Liver (tissue), 9 donors: ENCODE results near the gene CIAO3. TPM values are rescaled to one million over a fixed set of nuclear protein-coding genes. Genes with fewer than 3 reads are reported as not detected.

Source experiments
- DNase-seq: peaks from one replicate; pipeline ENCODE4 v3.0.0-alpha.2; 2017; ENCODE audit warnings: low spot score
- H3K27ac ChIP-seq, 2 donors: one replicate each; pipeline ENCODE4 v1.7.0; 2013; ENCODE audit warnings: inconsistent platforms in 2 of 2, low read length in 2 of 2, control low read depth in 1 of 2, low read depth in 1 of 2, mild to moderate bottlenecking in 1 of 2
- H3K27me3 ChIP-seq, 4 donors: one replicate each; pipeline versions ENCODE4 v1.6.1 to v1.7.0; 2013; ENCODE audit warnings: low read length in 3 of 4, inconsistent platforms in 1 of 4, mild to moderate bottlenecking in 1 of 4, moderate library complexity in 1 of 4; ENCODE audit not compliant: control insufficient read depth in 4 of 4, insufficient read depth in 4 of 4
- H3K36me3 ChIP-seq, 4 donors: one replicate each; pipeline versions ENCODE4 v1.6.1 to v1.7.0; 2013; ENCODE audit warnings: low read length in 3 of 4, mild to moderate bottlenecking in 3 of 4, low read depth in 1 of 4, moderate library complexity in 1 of 4; ENCODE audit not compliant: control insufficient read depth in 4 of 4, insufficient read depth in 3 of 4
- H3K4me1 ChIP-seq, 4 donors: one replicate each; pipeline versions ENCODE4 v1.6.1 to v1.7.0; 2013; ENCODE audit warnings: low read length in 3 of 4, mild to moderate bottlenecking in 3 of 4, moderate library complexity in 1 of 4; ENCODE audit not compliant: control insufficient read depth in 4 of 4, insufficient read depth in 4 of 4
- H3K4me3 ChIP-seq, 3 donors: one replicate each; pipeline versions ENCODE4 v1.6.1 to v1.7.0; 2013; ENCODE audit warnings: low read length in 3 of 3, control low read depth in 1 of 3, low read depth in 1 of 3, mild to moderate bottlenecking in 1 of 3
- H3K9ac ChIP-seq, 2 donors: one replicate each; pipeline ENCODE4 v1.7.0; 2013; ENCODE audit warnings: low read length in 2 of 2, mild to moderate bottlenecking in 2 of 2, moderate library complexity in 2 of 2, control low read depth in 1 of 2, low read depth in 1 of 2
- H3K9me3 ChIP-seq, 4 donors: one replicate each; pipeline versions ENCODE4 v1.6.1 to v1.7.0; 2013; ENCODE audit warnings: low read length in 3 of 4; ENCODE audit not compliant: control insufficient read depth in 4 of 4
- CTCF ChIP-seq: fragments of 150-350 bp; IDR thresholded peaks from 2 replicates; pipeline ENCODE4 v1.5.1; 2017; ENCODE audit warnings: improper control_type of control experiment, low read depth, low read length; ENCODE audit not compliant: missing input control
- EGR1 ChIP-seq, 2 donors: IDR thresholded peaks; 2 replicates each; pipeline ENCODE4 v1.6.1; 2016 to 2018; ENCODE audit warnings: antibody characterized with exemption in 2 of 2, low read depth in 2 of 2
- FOXA1 ChIP-seq: IDR thresholded peaks from 2 replicates; pipeline ENCODE4 v1.6.1; 2016; ENCODE audit warnings: antibody characterized with exemption
- FOXA2 ChIP-seq: IDR thresholded peaks from 2 replicates; pipeline ENCODE4 v1.6.1; 2016; ENCODE audit warnings: antibody characterized with exemption
- GABPA ChIP-seq, 2 donors: IDR thresholded peaks in 1 of 2; conservative IDR thresholded peaks in 1 of 2; 2 replicates each; pipeline ENCODE4 v1.6.1; 2016; ENCODE audit warnings: antibody characterized with exemption in 2 of 2, mild to moderate bottlenecking in 1 of 2, moderate library complexity in 1 of 2
- HNF4A ChIP-seq, 2 donors: conservative IDR thresholded peaks; 2 replicates each; pipeline ENCODE4 v1.6.1; 2016; ENCODE audit warnings: antibody characterized with exemption in 2 of 2, mild to moderate bottlenecking in 2 of 2
- HNF4G ChIP-seq: IDR thresholded peaks from 2 replicates; pipeline ENCODE4 v1.6.1; 2016; ENCODE audit warnings: antibody characterized with exemption
- JUND ChIP-seq, 2 donors: IDR thresholded peaks; 2 replicates each; pipeline ENCODE4 v1.6.1; 2016; ENCODE audit warnings: antibody characterized with exemption in 2 of 2
- NR2F2 ChIP-seq: IDR thresholded peaks from 2 replicates; pipeline ENCODE4 v1.6.1; 2016; ENCODE audit warnings: antibody characterized with exemption
- RAD21 ChIP-seq, 2 donors: IDR thresholded peaks; 2 replicates each; pipeline ENCODE4 v1.6.1; 2016; ENCODE audit warnings: antibody characterized with exemption in 2 of 2, mild to moderate bottlenecking in 2 of 2
- RXRA ChIP-seq, 2 donors: IDR thresholded peaks; 2 replicates each; pipeline ENCODE4 v1.6.1; 2017 to 2018; ENCODE audit warnings: antibody characterized with exemption in 2 of 2, mild to moderate bottlenecking in 1 of 2
- SP1 ChIP-seq: IDR thresholded peaks from 2 replicates; pipeline ENCODE4 v1.6.1; 2018; ENCODE audit warnings: antibody characterized with exemption, mild to moderate bottlenecking
- YY1 ChIP-seq: IDR thresholded peaks from 2 replicates; pipeline ENCODE4 v1.6.1; 2016; ENCODE audit warnings: antibody characterized with exemption, mild to moderate bottlenecking
- WGBS: extraction: QIAGEN DNeasy Blood & Tissue Kit; methylation state at CpG from one replicate; pipeline ENCODE4 v1.1.7; 2013; 5-methylcytosine and 5-hydroxymethylcytosine counted together
- polyA plus RNA-seq, 2 donors: library from polyadenylated mRNA; stranded (reverse) in 1 of 2; unstranded in 1 of 2; fragments of 200-250 nt in 1 of 2; fragments of >200 nt in 1 of 2; fragmentation: Nextera tagmentation in 1 of 2; extraction: Ambion mirVana in 1 of 2; gene quantifications; one replicate each; pipeline versions ENCODE4 v1.2.1 to v1.2.3, GENCODE V29; 2013 to 2015
- total RNA-seq, 2 donors: library from RNA; depleted of rRNA; stranded (reverse); fragments of >200 nt; gene quantifications; one replicate each; pipeline ENCODE4 v1.2.3, GENCODE V29; 2014
- TF ChIP-seq, protein P1 (sequence below): IDR thresholded peaks from 2 replicates; pipeline ENCODE4 v1.6.1; 2016; ENCODE audit warnings: antibody characterized with exemption
- TF ChIP-seq, protein P2 (sequence below): IDR thresholded peaks from 2 replicates; pipeline ENCODE4 v1.6.1; 2016; ENCODE audit warnings: antibody characterized with exemption
- donor health status: healthy.
- donor health status: healthy.
- donor health status: healthy.
- donor health status: healthy.
- donor health status: healthy.

CIAO3 gene
- total and polyA plus RNA-seq, 4 donors: 13.2 to 24.3 (median 16.5) TPM

- H3K9ac ChIP-seq: no peak overlapping the region
- peak overlapping the region in 2 of 3 donors; percentile 59 to 88 for H3K4me3 ChIP-seq
- DNase-seq: no peak
- no peak overlapping the region for H3K27ac ChIP-seq
- H3K4me1 ChIP-seq: peaks cover 6 to 21% (median 18%) of the 10 kb centered on the region in 4 donors
- WGBS: 82% methylated on average over 33 of the region's 33 CpGs
- H3K36me3 ChIP-seq: peaks cover 0 to 3% (median 0%) of the 10 kb centered on the region in 4 donors
- no peak for TF ChIP-seq FOXA2
- no peak for TF ChIP-seq GABPA (IDR thresholded peaks at IDR 0.05 in 1 of 2, conservative IDR thresholded peaks at IDR 0.05 in 1 of 2)
- TF ChIP-seq YY1: no peak
- no peak for TF ChIP-seq HNF4A (conservative IDR thresholded peaks at IDR 0.05)
- TF ChIP-seq NR2F2: no peak
- no peak for TF ChIP-seq RXRA (IDR thresholded peaks at IDR 0.05)
- no peak for TF ChIP-seq FOXA1
- no peak for TF ChIP-seq SP1
- no peaks in the 10 kb centered on the region for H3K27me3 ChIP-seq
- H3K9me3 ChIP-seq: no peaks in the 10 kb centered on the region
These were observed 48.5 kb upstream of the CIAO3 start for GRCh38 chr16:789191-789850.

GRCh38 chr16:788399-789126, 47.8 kb upstream of the CIAO3 start, which contains the start of gene CHTF18:
CHTF18 (plus strand) TSS chr16:788620; CDS start chr16:788685, 65 bp downstream.
- Histone ChIP-seq H3K36me3 (peaks cover 0 to 3% (median 0%) of the 10 kb centered on the region in 4 donors), H3K9ac (peak within 1 kb of the TSS; percentile 59 to 71), H3K27me3 (no peaks in the 10 kb centered on the region), H3K9me3 (no peaks in the 10 kb centered on the region), H3K4me1 (peaks cover 6 to 21% (median 18%) of the 10 kb centered on the region in 4 donors), H3K4me3 (peak within 1 kb of the TSS; percentile 81 to 97 (median 92)), H3K27ac (peak within 1 kb of the TSS in 1 of 2 donors; percentile 8)
- DNase-seq: peak; percentile 97
- TF ChIP-seq, protein P1, sequence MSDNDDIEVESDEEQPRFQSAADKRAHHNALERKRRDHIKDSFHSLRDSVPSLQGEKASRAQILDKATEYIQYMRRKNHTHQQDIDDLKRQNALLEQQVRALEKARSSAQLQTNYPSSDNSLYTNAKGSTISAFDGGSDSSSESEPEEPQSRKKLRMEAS: no peak
- TF ChIP-seq JUND (IDR thresholded peaks at IDR 0.05): no peak
- TF ChIP-seq CTCF: no peak
- no peak for TF ChIP-seq NR2F2
- no peak for TF ChIP-seq GABPA (IDR thresholded peaks at IDR 0.05 in 1 of 2, conservative IDR thresholded peaks at IDR 0.05 in 1 of 2)
- TF ChIP-seq HNF4A (conservative IDR thresholded peaks at IDR 0.05): no peak
- no peak for TF ChIP-seq HNF4G
- TF ChIP-seq, protein P2, sequence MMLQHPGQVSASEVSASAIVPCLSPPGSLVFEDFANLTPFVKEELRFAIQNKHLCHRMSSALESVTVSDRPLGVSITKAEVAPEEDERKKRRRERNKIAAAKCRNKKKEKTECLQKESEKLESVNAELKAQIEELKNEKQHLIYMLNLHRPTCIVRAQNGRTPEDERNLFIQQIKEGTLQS: no peak
- TF ChIP-seq RAD21 (IDR thresholded peaks at IDR 0.05): no peak
- no peak for TF ChIP-seq YY1
- WGBS: 1% methylated on average over 96 of the region's 97 CpGs

- Histone ChIP-seq H3K27ac (peak within 1 kb of the TSS in 1 of 2 donors; percentile 8), H3K9ac (peak within 1 kb of the TSS; percentile 59 to 71), H3K4me3 (peak within 1 kb of the TSS; percentile 81 to 97 (median 92)), H3K9me3 (no peaks in the 10 kb centered on the region), H3K4me1 (peaks cover 6 to 21% (median 18%) of the 10 kb centered on the region in 4 donors), H3K27me3 (no peaks in the 10 kb centered on the region), H3K36me3 (peaks cover 0 to 3% (median 0%) of the 10 kb centered on the region in 4 donors)
- under 1% methylated on average over 45 of the region's 45 CpGs for WGBS
- DNase-seq: peak; percentile 44
- TF ChIP-seq, protein P2: no peak
- TF ChIP-seq RAD21 (IDR thresholded peaks at IDR 0.05) (no peak), HNF4A (conservative IDR thresholded peaks at IDR 0.05) (no peak), FOXA1 (no peak), GABPA (IDR thresholded peaks at IDR 0.05 in 1 of 2, conservative IDR thresholded peaks at IDR 0.05 in 1 of 2) (no peak), RXRA (IDR thresholded peaks at IDR 0.05) (no peak), SP1 (no peak), EGR1 (IDR thresholded peaks at IDR 0.05; ENCODE audit: low read depth in 2 of 2) (no peak), NR2F2 (no peak), JUND (IDR thresholded peaks at IDR 0.05) (no peak), HNF4G (no peak)
- TF ChIP-seq, protein P1: no peak
These were observed 47.2 kb upstream of the CIAO3 start, which contains the start of gene RPUSD1 for GRCh38 chr16:787978-788398. RPUSD1 (minus strand) TSS chr16:788381; CDS start chr16:787737, 644 bp downstream.
